Stomach (tissue), 9 donors: Measurements from ENCODE around the gene MANSC1. TPM values are rescaled to one million over a fixed set of nuclear protein-coding genes. Genes with fewer than 3 reads are reported as not detected.
A peak's percentile ranks its signal among the peaks of the same experiment; 100 is the strongest.

Experiments
- DNase-seq, 2 donors: peaks; one replicate each; pipeline versions ENCODE4 v3.0.0 to v3.0.0-alpha.2; 2013 to 2019
- H3K27ac ChIP-seq, 5 donors: fragments of 200-600 bp in 4 of 5; sonication (generic) in 4 of 5; one replicate each; pipeline ENCODE4 v1.5.1; 2013 to 2019; ENCODE audit warnings: mild to moderate bottlenecking in 1 of 5, moderate library complexity in 1 of 5
- H3K27me3 ChIP-seq, 3 donors: fragments of 200-600 bp; sonication (generic); one replicate each; pipeline ENCODE4 v1.5.1; 2017 to 2019; ENCODE audit warnings: mixed run types in 1 of 3
- H3K36me3 ChIP-seq, 4 donors: fragments of 200-600 bp; sonication (generic); 1 replicate in 3 of 4; 2 replicates in 1 of 4; pipeline ENCODE4 v1.5.1; 2016 to 2019
- H3K4me1 ChIP-seq, 4 donors: fragments of 200-600 bp; sonication (generic); one replicate each; pipeline ENCODE4 v1.5.1; 2016 to 2019
- H3K4me3 ChIP-seq, 4 donors: fragments of 200-600 bp; sonication (generic) in 3 of 4; one replicate each; pipeline ENCODE4 v1.5.1; 2016 to 2019; ENCODE audit warnings: mild to moderate bottlenecking in 1 of 4
- H3K9me3 ChIP-seq, 4 donors: fragments of 200-600 bp; sonication (generic); one replicate each; pipeline ENCODE4 v1.5.1; 2016 to 2019
- CTCF ChIP-seq, 7 experiments: fragments of 450-650 bp in 4 of 7; fragments of 200-600 bp in 3 of 7; sonication (generic) in 3 of 7; IDR thresholded peaks; one replicate each; pipeline ENCODE4 v1.5.1; 2016 to 2019; ENCODE audit warnings: antibody characterized with exemption in 7 of 7, control low read depth in 2 of 7, mild to moderate bottlenecking in 1 of 7
- EP300 ChIP-seq: sonication (generic); formaldehyde crosslinking; IDR thresholded peaks from one replicate; pipeline ENCODE4 v1.6.1; 2017; ENCODE audit warnings: antibody characterized with exemption
- POLR2A ChIP-seq, 4 donors: fragments of 450-650 bp; IDR thresholded peaks; one replicate each; pipeline ENCODE4 v1.6.1; 2016; ENCODE audit warnings: antibody characterized with exemption in 4 of 4, control low read depth in 2 of 4, mild to moderate bottlenecking in 1 of 4, moderate library complexity in 1 of 4
- POLR2AphosphoS5 ChIP-seq, 3 donors: sonication (generic); formaldehyde crosslinking; IDR thresholded peaks; one replicate each; pipeline ENCODE4 v1.6.1; 2016; ENCODE audit warnings: antibody characterized with exemption in 3 of 3
- WGBS, 5 donors: extraction: QIAGEN DNeasy Blood & Tissue Kit in 3 of 5; methylation state at CpG; one replicate each; pipeline versions ENCODE4 v1.1.5 to v1.1.7; 2013 to 2018; 5-methylcytosine and 5-hydroxymethylcytosine counted together
- intact Hi-C: fragments of 100-400 bp; cut with DNase I; formaldehyde crosslinking; loops from one replicate; pipeline ENCODE4 v1.15.1; 2023; ENCODE audit warnings: low total_unique reads
- polyA plus RNA-seq, 3 donors: library from polyadenylated mRNA; stranded (reverse); fragments of 200-250 nt; gene quantifications; one replicate each; pipeline ENCODE4 v1.2.3, GENCODE V29; 2013
- total RNA-seq, 5 donors: library from RNA; depleted of rRNA; stranded (reverse); fragments of >200 nt; gene quantifications; one replicate each; pipeline versions ENCODE4 v1.1.0 to v1.2.3, GENCODE V29; 2014 to 2016
- donor health status: healthy with polysubstance abuse.
- donor health status: Bipolar disorder and iron deficiency.
- donor health status: healthy.

MANSC1 gene
- total and polyA plus RNA-seq, 8 donors, result 0.29 to 35.7 (median 9.5) TPM

- no peak overlapping the region for H3K4me3 ChIP-seq
- TF ChIP-seq CTCF (IDR thresholded peaks at IDR 0.05), result no peak
- TF ChIP-seq POLR2A (IDR thresholded peaks at IDR 0.05), result no peak
- TF ChIP-seq EP300, result no peak
- no peak for TF ChIP-seq POLR2AphosphoS5 (IDR thresholded peaks at IDR 0.05)
- H3K9me3 ChIP-seq, result no peaks in the 10 kb centered on the region
- H3K27me3 ChIP-seq, result no peaks in the 10 kb centered on the region
- peak overlapping the region in 3 of 5 donors; percentile 60 to 75 (median 75) for H3K27ac ChIP-seq
- DNase-seq, result no peak
- intact Hi-C loops, result loop anchor here (10.0 kb wide), 1 partner anchor 168 kb away; the partner anchor contains the start of gene DUSP16
- peaks cover 14 to 45% (median 29%) of the 10 kb centered on the region in 4 donors for H3K4me1 ChIP-seq
- no peaks in the 10 kb centered on the region for H3K36me3 ChIP-seq
- WGBS, 5 donors, result 68 to 92% (median 77%) methylated on average over 5 of the region's 5 CpGs
Measured at GRCh38 chr12:12397184-12397583, 47.1 kb upstream of the MANSC1 start.

- Histone ChIP-seq H3K27ac (peak overlapping the region in 2 of 5 donors; percentile 60 to 75), H3K4me1 (peaks cover 14 to 46% (median 29%) of the 10 kb centered on the region in 4 donors), H3K4me3 (no peak overlapping the region), H3K9me3 (no peaks in the 10 kb centered on the region), H3K36me3 (no peaks in the 10 kb centered on the region), H3K27me3 (no peaks in the 10 kb centered on the region)
- intact Hi-C loops, result loop anchor here (10.0 kb wide), 1 partner anchor 168 kb away; the partner anchor contains the start of gene DUSP16
- TF ChIP-seq EP300 (no peak), POLR2A (IDR thresholded peaks at IDR 0.05) (no peak), POLR2AphosphoS5 (IDR thresholded peaks at IDR 0.05) (no peak), CTCF (IDR thresholded peaks at IDR 0.05) (no peak)
- 87 to 98% (median 93%) methylated on average over 4 of the region's 4 CpGs for WGBS, 5 donors
- no peak for DNase-seq
Measured at GRCh38 chr12:12396694-12397093, 46.7 kb upstream of the MANSC1 start.

DNA sequence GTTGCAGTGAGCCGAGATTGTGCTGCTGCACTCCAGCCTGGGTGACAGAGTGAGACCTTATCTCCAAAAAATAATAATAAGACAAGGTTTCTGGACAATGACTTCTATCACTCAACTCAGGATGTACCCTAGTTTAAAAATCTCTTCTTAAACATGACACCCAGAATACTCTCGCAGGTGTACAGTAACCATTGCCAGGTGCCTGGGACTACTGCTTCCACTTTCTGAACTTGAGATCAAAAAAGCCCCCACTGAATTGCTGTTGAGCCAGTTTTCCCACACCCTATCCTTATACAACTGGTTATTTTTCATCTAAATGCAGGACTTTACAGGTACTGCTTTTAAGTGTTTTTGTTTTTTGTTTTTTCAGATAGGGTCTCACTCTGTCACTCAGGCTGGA, 43.1 kb upstream of the MANSC1 start:
- no peaks in the 10 kb centered on the region for H3K27me3 ChIP-seq
- H3K4me1 ChIP-seq, result peaks cover 6 to 24% (median 12%) of the 10 kb centered on the region in 4 donors
- DNase-seq, result no peak
- H3K27ac ChIP-seq, result no peak overlapping the region
- no peaks in the 10 kb centered on the region for H3K36me3 ChIP-seq
- intact Hi-C loops, result loop anchor here (10.0 kb wide), 1 partner anchor 172 kb away; the partner anchor contains the start of gene DUSP16
- no peaks in the 10 kb centered on the region for H3K9me3 ChIP-seq
- 80 to 96% (median 89%) methylated on average over 2 of the region's 2 CpGs for WGBS, 5 donors
- no peak overlapping the region for H3K4me3 ChIP-seq
- TF ChIP-seq CTCF (IDR thresholded peaks at IDR 0.05) (no peak), EP300 (no peak), POLR2AphosphoS5 (IDR thresholded peaks at IDR 0.05) (no peak), POLR2A (IDR thresholded peaks at IDR 0.05) (no peak)

- no peak for DNase-seq
- no peaks in the 10 kb centered on the region for H3K36me3 ChIP-seq
- peaks cover 0 to 16% (median 8%) of the 10 kb centered on the region in 4 donors for H3K4me1 ChIP-seq
- no peaks in the 10 kb centered on the region for H3K9me3 ChIP-seq
- WGBS, 5 donors, result 32 to 66% (median 54%) methylated on average over 2 of the region's 2 CpGs
- TF ChIP-seq POLR2A (IDR thresholded peaks at IDR 0.05), result no peak
- TF ChIP-seq CTCF (IDR thresholded peaks at IDR 0.05), result no peak
- no peak for TF ChIP-seq EP300
- TF ChIP-seq POLR2AphosphoS5 (IDR thresholded peaks at IDR 0.05), result no peak
- no peaks in the 10 kb centered on the region for H3K27me3 ChIP-seq
- no peak overlapping the region for H3K27ac ChIP-seq
- intact Hi-C loops, result loop anchor here (10.0 kb wide), 1 partner anchor 172 kb away; the partner anchor contains the start of gene DUSP16
- no peak overlapping the region for H3K4me3 ChIP-seq
Measured at GRCh38 chr12:12392413-12392812, 42.4 kb upstream of the MANSC1 start.
